ENCODE results near the gene ARMC9.

GRCh38 chr2:231300020-231300721, 101.7 kb downstream of the ARMC9 start:
- TF ChIP-seq ARNTL (CRISPR knock-in tag; IDR thresholded peaks at IDR 0.05; ENCODE audit: borderline replicate concordance, low read depth) (no peak), CREB5 (CRISPR knock-in tag; IDR thresholded peaks at IDR 0.05; ENCODE audit: low read depth) (no peak), CSRNP3 (CRISPR knock-in tag; IDR thresholded peaks at IDR 0.05) (no peak)
